Smooth muscle cell of the coronary artery (primary cell): ENCODE data around the gene DNMBP. TPM values are rescaled to one million over a fixed set of nuclear protein-coding genes. Genes with fewer than 3 reads are reported as not detected.

Experiments used
- total RNA-seq: library from RNA; depleted of rRNA; stranded (reverse); fragments of >200 nt; gene quantifications from 2 replicates; pipeline ENCODE4 v1.2.3, GENCODE V29; 2014; ENCODE audit warnings: low replicate concordance

Gene DNMBP
- 8.7 and 14.5 TPM in 2 replicates for total RNA-seq

GRCh38 chr10:100009793-100010676, at the start of gene DNMBP:
DNMBP (minus strand) TSS chr10:100009947; CDS start chr10:99972124, 37,823 bp downstream.

Other genes with a start within 250 kb of the DNMBP start
- gene ABCC2, start 227.3 kb downstream of the DNMBP start, total RNA-seq = 0.15 and 1.1 TPM in 2 replicates
- not detected in 2 replicates for gene CPN1, start 71.9 kb upstream of the DNMBP start, total RNA-seq
- gene ERLIN1, start 176.1 kb upstream of the DNMBP start, total RNA-seq = 24.1 and 30.3 TPM in 2 replicates
- 9.5 and 20.0 TPM in 2 replicates for gene CHUK, start 219.6 kb upstream of the DNMBP start, total RNA-seq